Tibial nerve (tissue), 4 donors: ENCODE measurements around the gene STK31.

Experiments
- EP300 ChIP-seq, 2 donors: sonication (generic); formaldehyde crosslinking; IDR thresholded peaks; one replicate each; pipeline ENCODE4 v1.6.1; 2017; ENCODE audit warnings: antibody characterized with exemption in 2 of 2, mild to moderate bottlenecking in 1 of 2
- POLR2A ChIP-seq, 2 donors: fragments of 450-650 bp; IDR thresholded peaks; one replicate each; pipeline ENCODE4 v1.6.1; 2017; ENCODE audit warnings: antibody characterized with exemption in 2 of 2, mild to moderate bottlenecking in 2 of 2, moderate library complexity in 2 of 2
- TF ChIP-seq, protein P1 (sequence below), 5 experiments: fragments of 200-600 bp in 3 of 5; fragments of 450-650 bp in 2 of 5; sonication (generic) in 3 of 5; IDR thresholded peaks; one replicate each; pipeline ENCODE4 v1.5.1; 2016 to 2019; ENCODE audit warnings: antibody characterized with exemption in 5 of 5, mild to moderate bottlenecking in 3 of 5, moderate library complexity in 2 of 5

DNA sequence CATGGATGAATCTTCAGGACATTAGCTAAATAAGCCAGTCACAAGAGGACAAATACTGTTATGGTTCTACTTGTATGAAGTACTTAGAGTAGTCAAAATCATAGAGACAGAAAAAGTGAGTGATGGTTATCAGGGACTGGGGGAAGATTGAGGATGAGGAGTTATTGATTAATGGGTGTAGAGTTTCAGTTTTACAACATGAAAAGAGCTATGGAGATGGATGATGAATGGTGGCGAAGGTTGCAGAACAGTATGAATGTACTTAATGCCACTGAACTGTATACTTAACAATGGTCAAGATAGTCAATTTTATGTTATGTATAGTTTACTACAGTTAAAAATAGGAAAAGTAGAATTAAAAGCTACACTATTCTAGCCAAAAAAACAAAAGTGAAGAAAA is 7.8 kb downstream of the STK31 start:
- TF ChIP-seq POLR2A (IDR thresholded peaks at IDR 0.05) = no peak
- TF ChIP-seq, protein P1, sequence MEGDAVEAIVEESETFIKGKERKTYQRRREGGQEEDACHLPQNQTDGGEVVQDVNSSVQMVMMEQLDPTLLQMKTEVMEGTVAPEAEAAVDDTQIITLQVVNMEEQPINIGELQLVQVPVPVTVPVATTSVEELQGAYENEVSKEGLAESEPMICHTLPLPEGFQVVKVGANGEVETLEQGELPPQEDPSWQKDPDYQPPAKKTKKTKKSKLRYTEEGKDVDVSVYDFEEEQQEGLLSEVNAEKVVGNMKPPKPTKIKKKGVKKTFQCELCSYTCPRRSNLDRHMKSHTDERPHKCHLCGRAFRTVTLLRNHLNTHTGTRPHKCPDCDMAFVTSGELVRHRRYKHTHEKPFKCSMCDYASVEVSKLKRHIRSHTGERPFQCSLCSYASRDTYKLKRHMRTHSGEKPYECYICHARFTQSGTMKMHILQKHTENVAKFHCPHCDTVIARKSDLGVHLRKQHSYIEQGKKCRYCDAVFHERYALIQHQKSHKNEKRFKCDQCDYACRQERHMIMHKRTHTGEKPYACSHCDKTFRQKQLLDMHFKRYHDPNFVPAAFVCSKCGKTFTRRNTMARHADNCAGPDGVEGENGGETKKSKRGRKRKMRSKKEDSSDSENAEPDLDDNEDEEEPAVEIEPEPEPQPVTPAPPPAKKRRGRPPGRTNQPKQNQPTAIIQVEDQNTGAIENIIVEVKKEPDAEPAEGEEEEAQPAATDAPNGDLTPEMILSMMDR (IDR thresholded peaks at IDR 0.05) = no peak
- TF ChIP-seq EP300 (IDR thresholded peaks at IDR 0.05) = no peak
